ENCODE results near the gene YIF1A.

DNA sequence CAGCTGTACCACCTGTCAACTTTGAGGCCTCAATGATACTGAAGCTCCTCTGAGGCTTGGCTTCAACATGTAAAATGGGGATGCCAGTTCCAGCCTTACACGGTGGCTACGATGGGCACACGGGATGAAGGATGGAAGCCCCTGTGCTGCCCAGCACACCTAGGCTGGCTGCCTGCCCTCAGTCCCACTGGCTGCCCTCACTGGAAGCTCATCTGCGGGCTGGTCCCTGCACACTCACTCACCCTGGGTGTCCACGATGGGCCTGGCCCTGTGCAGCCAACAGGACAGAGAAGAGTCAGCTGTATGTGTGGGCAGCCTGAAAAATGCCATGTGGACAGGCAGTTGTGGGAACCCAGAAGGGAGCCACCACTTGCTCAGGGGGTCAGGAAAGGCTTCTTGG lies 2.2 kb downstream of the YIF1A start:
- no peak for TF ChIP-seq EZH2 (IDR thresholded peaks at IDR 0.05; ENCODE audit: insufficient read depth, poor library complexity, severe bottlenecking)
- no peak for TF ChIP-seq EZH2phosphoT487 (IDR thresholded peaks at IDR 0.05; ENCODE audit: insufficient read depth, low read depth)
